HG02885 (cell line): ENCODE data around the gene INPP5F.
A peak's percentile ranks its signal among the peaks of the same experiment; 100 is the strongest.

Source experiments
- ATAC-seq: cut with Tn5 transposase; IDR thresholded peaks from one replicate; pipeline ENCODE4 v1.9.1; 2021; ENCODE audit warnings: mild to moderate bottlenecking; ENCODE audit not compliant: unreplicated experiment, poor library complexity

The INPP5F gene

GRCh38 chr10:119806334-119807130, 80.7 kb downstream of the INPP5F start:
- ATAC-seq, result no peak

- ATAC-seq, result peak; percentile 96
These were observed 82.3 kb downstream of the INPP5F start for GRCh38 chr10:119807960-119808697.

GRCh38 chr10:119811122-119811521, 85.3 kb downstream of the INPP5F start:
- no peak for ATAC-seq

- ATAC-seq, result no peak
These were observed 86.8 kb downstream of the INPP5F start for GRCh38 chr10:119812684-119813083.

- no peak for ATAC-seq
These were observed 89.8 kb downstream of the INPP5F start for GRCh38 chr10:119815671-119816070.

- no peak for ATAC-seq
These were observed 92.4 kb downstream of the INPP5F start for GRCh38 chr10:119817991-119818888.

- ATAC-seq, result no peak
These were observed 93.0 kb downstream of the INPP5F start for GRCh38 chr10:119818889-119819270.

- ATAC-seq, result no peak
These were observed 95.3 kb downstream of the INPP5F start for GRCh38 chr10:119821182-119821581.

- no peak for ATAC-seq
These were observed 98.4 kb downstream of the INPP5F start for GRCh38 chr10:119824299-119824698.

GRCh38 chr10:119826771-119827170, 100.9 kb downstream of the INPP5F start:
- no peak for ATAC-seq

- ATAC-seq, result no peak
These were observed 101.6 kb downstream of the INPP5F start for GRCh38 chr10:119827430-119827829.

- ATAC-seq, result no peak
These were observed 103.6 kb downstream of the INPP5F start for GRCh38 chr10:119829429-119829828.

GRCh38 chr10:119830851-119831250, 105.0 kb downstream of the INPP5F start:
- no peak for ATAC-seq

- ATAC-seq, result no peak
These were observed 105.8 kb downstream of the INPP5F start for GRCh38 chr10:119831656-119832055.

- ATAC-seq, result no peak
These were observed 107.1 kb downstream of the INPP5F start for GRCh38 chr10:119832951-119833350.

GRCh38 chr10:119834188-119834587, 108.3 kb downstream of the INPP5F start:
- no peak for ATAC-seq

GRCh38 chr10:119845656-119846055, 119.8 kb downstream of the INPP5F start:
- no peak for ATAC-seq

GRCh38 chr10:119849031-119849789, 123.4 kb downstream of the INPP5F start:
- no peak for ATAC-seq

GRCh38 chr10:119849944-119850343, 124.1 kb downstream of the INPP5F start:
- ATAC-seq, result no peak

GRCh38 chr10:119852277-119852676, 126.4 kb downstream of the INPP5F start:
- ATAC-seq, result no peak
